GM21423 (cell line): Measurements from ENCODE around the gene TXNDC11.
A peak's percentile ranks its signal among the peaks of the same experiment; 100 is the strongest.

Experiments used
- ATAC-seq: cut with Tn5 transposase; IDR thresholded peaks from one replicate; pipeline ENCODE4 v1.9.1; 2021; ENCODE audit warnings: mild to moderate bottlenecking, moderate library complexity; ENCODE audit not compliant: unreplicated experiment

The TXNDC11 gene

DNA sequence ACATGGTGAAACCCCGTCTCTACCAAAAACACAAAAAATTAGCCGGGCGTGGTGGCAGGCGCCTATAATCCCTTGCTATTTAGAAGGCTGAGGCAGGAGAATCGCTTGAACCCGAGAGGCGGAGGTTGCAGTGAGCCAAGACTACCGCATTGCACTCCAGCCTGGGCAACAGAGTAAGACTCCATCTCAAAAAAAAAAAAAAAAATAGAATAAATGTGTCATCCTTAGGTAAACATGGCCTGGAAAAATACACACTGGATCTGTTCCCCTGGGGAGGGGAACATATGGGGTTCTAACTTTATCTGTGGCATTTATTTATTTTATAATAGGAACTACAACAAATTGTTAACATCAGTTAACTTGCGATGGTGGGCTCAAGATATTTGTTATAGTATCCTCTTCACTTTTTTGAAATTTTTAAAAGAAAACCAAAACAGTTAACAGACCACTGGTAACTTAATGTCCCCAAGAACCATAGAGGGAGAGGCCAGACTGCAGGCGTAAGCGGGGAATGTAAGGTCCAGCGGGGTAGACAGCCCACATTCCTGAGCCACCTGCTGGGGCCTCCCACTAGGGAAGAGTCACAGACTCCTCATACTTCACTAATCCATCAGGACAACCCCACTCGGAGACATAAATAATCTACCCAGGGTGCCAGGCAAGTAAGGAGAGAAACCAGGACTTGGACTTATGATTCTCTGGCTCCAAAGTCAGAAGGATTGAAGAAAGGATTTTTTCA lies 12.5 kb upstream of the TXNDC11 start:
- no peak for ATAC-seq

DNA sequence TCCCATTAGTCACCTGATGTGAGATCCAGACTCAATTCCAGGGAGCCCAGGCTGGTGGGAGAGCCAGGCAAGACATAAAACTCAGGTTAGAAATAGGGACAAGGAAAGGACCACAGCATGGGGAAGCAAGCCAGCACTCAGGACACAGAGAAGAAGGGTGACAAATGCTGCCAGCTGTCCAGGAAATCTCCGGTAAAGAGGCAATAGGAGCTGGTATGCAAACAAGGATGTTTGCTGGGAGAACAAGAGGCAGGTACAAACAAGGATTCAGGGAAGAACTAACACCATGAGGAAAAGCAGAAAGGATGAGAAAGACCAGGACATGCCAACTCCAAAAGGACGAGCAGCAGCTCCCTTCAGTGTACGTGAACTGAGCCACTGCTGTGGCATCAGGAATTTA lies 10.2 kb upstream of the TXNDC11 start:
- no peak for ATAC-seq

DNA sequence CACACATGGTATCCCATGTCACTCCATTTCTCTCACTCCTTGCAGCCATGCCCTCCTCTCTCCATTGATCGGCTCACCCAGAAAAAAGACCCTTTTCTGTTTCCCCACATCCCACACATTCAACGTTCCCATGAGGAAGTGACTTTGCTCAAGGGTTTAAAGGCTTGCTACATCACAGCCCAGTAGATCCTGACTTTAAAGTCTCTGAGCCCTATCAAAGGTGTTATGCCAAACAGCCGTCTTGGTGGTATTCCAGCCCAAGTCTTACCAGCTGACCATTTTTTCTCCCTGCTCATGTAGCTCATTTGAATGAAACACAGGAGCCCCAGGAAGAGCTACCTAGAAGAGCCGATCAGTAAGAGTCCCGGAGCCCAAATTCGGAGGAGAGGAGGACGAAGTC lies 7.4 kb upstream of the TXNDC11 start:
- no peak for ATAC-seq

DNA sequence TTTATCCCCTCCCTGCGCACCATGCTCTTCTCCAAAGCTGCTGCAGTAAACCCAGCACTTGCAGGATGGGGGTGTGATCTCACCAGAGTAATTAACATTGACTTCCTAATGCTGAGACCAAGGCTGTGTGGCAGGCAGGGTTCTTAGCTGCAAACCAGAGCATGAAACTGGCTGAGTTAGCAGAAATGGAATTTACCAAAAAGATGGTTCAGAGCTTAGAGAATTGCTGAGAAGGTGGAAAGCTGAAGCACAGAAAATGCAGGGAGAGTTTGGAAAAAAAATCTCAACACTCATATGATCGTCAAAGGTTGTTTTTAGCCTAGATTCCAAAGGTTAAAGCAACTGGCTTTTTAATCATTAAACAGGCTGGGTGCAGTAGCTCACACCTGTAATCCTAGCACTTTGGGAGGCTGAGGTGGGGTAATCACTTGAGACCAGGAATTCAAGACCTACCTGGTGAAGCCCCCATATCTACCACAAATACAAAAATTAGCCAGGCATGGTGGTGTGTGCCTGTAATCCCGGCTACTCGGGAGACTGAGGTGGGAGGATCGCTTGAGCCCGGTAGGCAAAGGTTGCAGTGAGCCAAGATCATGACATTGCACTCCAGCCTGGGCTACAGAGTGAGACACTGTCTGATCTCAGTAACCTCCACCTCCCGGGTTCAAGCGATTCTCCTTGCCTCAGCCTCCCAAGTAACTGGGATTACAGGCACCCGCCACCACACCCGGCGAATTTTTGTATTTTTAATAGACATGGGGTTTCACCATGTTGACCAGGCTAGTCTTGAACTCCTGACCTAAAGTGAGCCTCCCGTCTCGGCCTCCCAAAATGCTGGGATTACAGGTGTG lies 6.0 kb upstream of the TXNDC11 start:
- ATAC-seq: no peak

DNA sequence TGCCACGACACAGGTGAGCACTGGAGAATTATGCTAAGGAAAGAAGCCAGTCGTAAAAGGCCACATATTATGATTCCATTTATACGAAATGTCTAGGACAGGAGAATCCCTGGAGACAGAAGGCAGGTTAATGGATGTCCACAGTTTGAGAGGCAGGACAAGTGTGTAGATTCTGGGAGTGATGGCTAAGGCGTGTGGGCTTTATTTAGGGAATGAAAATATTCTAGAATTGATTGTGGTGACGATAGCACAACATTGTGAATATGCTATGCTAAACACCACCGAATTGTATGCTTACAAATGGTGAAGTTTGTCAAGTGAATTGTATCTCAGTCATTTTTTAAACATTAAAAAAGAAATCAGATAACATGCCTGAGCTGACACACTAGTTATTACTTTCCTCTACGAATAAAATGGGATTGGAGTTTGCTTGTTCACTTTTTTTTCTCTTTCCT lies 5.3 kb upstream of the TXNDC11 start:
- ATAC-seq: no peak

DNA sequence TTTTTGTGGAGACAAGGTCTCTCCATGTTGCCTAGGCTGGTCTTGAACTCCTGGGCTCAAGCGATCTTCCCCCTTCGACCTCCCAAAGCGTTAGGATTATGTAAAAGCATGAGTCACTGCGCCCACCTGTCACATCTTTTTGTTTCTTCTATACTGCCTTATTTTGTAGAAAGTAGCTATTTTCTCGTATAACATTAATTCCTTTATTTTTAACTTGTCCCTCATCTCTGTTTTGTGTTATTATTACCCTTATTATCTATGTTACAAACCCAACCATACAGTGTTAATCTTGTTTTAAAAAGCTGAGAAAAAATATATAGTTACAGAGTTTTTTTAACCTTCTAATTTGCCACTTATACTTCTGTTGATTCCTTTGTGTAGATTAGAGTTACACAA lies 1.4 kb upstream of the TXNDC11 start:
- no peak for ATAC-seq

DNA sequence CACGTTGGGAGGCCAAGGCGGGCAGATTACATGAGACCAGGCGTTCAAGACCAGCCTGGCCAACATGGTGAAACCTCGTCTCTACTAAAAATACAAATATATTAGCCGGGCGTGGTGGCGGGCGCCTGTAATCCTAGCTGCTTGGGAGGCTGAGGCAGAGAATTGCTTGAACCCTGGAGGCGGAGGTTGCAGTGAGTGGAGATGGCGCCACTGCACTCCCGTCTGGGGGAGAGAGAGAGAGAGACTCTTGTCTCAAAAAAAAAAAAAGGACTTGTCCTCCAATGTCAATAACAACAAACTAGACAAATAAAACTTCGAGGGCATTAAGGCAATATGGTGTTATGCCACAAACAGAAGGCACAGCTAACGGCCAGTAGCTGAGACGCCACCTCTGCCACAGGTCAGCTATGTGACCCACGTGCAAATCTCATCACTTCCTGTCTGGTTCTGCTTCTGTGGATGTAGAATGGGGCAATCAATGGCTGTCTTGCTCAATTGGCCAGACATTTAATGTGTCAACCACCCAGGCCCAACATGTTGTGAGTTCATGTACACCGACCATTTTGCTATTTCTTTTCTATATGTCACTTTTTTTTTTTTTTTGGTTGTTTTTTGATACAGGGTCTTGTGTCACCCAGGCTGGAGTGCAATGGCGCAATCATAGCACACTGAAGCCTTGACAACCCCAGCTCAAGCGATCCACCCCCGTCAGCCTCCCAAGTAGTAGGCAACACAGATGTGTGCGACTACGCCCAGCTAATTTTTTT lies 834 bp upstream of the TXNDC11 start:
- ATAC-seq: no peak

DNA sequence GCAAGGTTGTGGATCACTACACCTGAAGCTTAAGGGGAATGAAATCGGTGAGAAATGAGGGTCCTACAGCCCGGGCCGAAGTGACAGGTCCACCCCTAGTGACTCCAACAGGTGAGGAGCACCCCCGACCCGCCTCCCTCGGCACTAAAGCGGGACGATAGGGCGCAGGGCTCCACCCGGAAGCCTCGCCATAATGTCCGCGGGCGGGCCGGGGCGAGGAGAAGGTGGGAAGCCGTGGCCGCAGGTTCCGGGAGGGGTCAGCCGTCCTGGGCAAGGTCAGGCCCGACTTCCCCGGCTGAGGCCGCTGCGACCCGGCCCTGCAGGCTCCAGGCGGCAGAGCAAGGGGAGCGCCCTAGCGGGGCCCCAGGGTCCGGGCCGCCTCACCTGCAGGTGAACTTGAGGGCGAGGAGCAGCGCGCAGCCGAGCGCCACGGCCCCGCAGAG lies 543 bp downstream of the TXNDC11 start:
- ATAC-seq: peak; percentile 27

DNA sequence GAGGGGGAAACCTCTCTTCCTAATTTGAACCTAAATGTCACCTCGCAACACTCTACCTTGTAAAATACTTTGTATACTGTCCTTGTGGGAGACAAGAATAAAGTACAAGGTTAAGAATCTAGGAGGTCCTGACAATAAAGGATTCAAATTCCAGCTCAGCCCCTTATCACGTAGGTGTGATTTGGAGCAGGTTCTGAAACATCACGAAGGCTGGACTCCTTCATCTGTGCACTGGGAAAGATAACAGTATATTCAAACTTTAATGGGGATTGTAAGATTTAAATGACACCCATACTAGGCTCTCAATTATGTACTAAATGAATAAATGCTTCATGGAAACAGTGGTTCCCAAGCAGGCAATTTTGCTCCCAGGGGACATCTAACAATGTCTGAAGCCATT lies 2.1 kb downstream of the TXNDC11 start:
- no peak for ATAC-seq

DNA sequence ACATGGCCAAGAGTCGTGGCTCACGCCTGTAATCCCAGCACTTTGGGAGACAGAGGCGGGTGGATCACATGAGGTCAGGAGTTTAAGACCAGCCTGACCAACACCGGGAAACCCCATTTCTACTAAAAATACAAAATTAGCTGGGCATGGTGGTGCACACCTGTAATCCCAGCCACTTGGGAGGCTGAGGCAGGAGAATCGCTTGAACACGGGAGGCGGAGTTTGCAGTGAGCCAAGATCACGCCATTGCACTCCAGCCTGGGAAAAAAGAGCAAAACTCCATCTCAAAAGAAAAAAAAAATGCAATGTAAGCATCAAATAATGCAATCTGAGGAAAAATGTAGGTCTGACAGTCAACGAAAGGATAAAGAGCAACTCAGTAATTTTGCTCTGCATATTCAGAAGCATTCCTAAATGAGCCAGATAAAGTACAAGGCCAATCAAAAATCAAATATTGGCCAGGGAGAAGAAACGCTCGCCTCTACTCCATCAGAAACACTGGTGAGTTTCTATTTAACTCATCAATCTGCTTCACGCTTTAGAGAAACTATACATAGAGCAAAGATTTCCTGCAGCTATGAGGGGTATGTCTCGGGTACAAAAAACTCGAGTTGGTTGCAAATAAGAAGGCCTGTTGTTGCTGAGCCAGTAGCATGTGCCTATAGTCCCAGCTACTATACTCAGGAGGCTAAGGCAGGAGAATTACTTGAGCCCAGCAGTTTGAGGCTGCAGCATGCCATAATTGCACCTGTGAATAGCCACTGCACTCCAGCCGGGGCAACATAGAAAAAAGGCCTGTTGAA lies 3.7 kb downstream of the TXNDC11 start:
- ATAC-seq: no peak

DNA sequence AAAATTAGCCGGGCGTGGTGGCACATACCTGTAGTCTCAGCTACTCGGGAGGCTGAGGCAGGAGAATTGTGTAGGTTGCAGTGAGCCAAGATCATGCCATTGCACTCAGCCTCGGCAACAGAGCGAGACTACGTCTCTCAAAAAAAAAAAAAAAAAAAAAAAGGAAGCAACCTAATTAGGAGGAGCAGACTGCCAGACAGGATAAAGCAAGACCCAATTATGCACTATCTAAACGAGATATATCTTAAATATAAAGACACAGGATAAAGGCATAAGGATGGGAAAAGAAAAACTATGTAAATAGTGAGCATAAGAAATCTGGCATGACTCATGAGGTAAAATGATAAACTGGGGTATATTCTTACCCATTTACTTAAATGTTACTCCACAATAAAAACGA lies 4.9 kb downstream of the TXNDC11 start:
- ATAC-seq: no peak

DNA sequence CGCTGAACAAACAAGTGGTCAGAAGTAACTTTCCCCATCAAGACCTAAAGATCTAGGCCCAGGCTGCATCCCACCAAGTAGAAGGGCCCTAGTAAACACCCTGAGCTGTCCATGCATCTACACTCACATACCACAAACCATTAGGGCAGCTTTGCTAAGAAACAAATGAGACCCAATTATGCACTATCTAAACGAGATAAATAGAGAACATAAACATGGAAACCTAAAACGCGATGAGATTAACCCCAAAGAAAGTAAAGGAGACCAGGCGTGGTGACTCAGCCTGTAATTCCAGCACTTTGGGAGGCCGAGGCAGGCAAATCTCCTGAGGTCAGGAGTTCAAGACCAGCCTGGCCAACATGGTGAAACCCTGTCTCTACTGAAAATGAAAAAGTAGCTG lies 5.8 kb downstream of the TXNDC11 start:
- no peak for ATAC-seq

DNA sequence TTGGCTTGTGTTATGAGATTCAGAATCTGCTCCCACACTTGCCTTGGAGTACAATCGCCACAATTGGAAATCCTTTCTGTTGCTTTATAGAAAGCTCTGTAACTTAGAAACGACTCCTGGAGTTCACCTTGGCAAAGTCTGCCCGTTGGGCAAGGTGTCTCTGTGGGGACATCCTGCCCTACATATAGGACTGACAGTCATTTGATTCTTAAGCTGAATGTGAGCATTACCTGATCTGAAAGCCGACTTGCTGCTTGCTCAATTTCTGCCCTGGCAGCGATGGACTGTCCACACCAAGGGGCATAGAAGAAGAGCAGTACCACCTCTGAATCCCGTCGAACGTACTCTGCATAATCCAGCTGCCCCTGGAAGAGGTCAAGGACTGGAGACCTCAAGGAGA lies 6.9 kb downstream of the TXNDC11 start:
- no peak for ATAC-seq

DNA sequence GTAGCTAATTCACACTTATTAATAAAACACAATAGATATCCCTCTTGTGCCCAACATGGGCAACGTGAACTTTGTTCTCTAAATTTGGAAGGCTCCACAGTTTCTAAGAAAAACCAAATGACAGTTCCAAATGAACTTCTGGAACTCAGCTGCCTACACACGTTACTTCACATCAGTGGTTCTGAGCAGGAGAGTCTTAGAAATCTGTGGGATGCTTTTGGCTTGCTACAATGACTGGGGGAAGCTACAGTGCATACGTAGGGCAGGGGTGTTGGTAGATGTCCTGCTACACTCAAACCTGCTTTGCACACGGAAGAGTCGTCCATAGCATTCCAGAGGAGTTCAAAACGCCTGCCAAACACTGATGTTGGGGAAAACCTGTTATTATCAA lies 8.0 kb downstream of the TXNDC11 start:
- no peak for ATAC-seq

DNA sequence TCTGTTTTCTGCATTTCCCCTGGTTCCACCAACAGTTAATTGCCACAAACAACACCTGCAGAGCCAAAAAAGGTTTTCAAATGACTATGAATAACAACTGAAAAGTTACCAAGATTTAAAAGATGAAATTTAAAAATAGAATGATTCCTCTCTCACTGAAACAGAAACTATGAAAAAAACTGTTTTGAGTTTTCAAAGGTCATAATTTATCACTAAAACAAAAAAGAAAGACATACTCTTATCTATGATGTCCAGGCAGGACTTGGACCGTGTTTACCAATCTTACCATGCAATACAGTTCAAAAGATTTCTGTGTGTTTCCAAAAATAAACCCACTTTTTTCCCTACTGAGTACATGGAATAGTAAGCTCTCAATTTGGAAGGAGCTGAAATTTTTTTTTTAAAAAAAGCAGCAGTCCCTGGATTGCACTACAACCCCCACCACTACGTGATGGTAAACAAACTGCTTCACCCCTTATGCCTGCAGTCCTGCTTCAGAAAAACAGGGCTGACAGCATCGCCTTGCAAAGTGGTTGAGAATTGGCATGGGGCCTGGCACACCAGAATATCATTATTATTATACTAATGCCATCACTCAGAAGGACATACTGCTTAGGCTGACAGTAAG lies 8.5 kb downstream of the TXNDC11 start:
- no peak for ATAC-seq

DNA sequence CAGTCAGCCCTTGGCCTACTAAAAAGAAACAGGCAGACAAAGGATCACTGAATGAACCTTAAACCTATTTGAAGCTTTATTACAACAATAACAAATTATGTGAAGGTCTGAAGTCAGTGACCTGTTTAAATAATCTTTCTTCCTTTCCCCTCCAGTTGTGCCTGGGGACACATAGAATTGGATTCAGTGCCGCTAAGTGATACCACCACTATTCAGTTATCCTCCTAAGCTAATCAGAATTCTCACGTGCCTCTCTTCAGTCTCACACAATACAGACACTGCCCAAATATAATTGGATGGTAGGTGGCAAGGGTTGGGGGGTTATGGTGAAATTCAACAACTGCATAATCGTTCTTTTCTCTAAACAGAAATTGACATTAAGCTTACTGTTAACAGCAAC lies 11.4 kb downstream of the TXNDC11 start:
- ATAC-seq: no peak

DNA sequence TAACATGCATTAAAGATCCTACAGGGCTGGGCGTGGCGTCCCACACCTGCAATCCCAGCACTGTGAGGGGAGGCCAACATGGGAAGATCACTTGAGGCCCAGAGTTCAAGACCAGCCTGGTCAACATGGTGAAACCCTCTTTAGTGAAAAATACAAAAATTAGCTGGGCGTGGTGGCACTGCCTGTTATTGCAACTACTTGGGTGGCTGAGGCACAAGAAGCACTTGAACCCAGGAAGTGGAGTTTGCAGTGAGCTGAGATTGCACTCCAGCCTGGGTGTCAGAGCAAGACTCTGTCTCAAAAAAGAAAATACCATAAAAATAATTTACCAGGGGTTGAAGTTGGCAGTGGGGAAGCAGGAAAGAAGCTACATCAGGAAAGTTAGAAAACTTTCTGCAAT lies 12.9 kb downstream of the TXNDC11 start:
- no peak for ATAC-seq

DNA sequence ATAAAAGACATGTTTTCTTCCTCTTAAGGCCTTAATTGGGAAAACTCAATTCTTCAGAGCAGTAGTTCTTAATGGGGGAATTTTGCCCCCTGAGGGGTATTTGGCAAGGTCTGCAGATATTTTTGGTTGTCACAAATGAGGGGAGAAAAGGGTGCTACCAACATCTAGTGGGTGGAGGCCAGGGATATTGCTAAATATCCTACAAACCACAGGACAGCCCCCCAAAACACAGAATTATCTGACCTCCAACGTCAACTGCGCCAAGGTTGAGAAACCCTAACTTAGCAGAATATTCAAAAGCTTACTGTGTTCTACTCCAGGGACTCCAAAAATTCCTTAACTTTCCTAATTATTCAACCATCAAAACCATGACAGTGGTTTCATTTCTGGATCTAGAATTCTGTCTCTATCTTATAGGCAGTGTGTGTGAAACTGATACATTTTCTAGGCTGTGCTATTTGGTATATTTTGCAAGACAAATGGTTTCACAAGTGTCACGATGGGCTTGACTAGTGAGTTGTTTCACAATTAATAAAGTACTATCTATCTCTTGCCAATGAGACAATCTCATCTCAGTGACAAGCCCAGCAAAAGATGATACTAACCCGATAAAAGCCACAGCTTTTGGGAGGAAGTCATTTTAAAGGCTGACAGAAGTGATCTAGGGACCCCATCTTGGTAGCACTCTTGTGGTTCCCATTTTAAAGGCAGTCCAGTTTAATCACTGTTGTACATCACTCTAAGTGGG lies 14.7 kb downstream of the TXNDC11 start:
- no peak for ATAC-seq

DNA sequence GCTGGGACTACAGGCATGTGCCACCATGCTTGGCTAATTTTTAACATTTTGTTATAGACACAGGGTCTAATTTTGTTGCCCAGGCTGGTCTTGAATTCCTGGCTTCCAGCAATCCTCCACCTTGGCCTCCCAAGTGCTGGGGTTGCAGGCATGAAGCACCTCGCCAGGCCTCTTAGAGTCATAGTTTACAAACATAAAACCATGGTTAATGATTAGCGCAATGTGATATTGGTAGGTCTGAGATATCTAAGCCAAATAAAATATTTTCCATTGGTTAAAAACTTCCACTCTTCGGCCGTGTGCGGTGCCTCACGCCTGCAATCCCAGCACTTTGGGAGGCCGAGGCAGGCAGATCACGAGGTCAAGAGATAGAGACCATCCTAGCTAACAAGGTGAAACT lies 16.6 kb downstream of the TXNDC11 start:
- no peak for ATAC-seq

DNA sequence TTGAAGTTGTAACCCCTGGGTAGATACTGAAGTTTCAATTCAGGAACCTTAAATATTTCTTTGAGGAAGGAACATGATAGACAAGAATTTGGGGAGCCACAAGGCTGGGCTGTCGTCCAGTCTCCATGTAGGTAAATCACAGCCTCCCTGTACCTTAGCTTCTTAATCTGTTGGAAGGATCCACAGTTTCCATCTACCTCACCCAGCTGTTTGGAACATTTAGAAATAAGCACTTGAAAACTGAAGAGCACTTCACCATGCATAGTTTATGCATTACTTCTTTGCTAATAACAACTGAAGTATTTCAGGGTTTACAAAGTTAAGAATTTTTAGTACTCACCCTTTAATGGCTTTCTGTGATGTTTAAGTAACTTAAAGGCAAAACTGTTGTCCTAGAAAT lies 17.2 kb downstream of the TXNDC11 start:
- no peak for ATAC-seq
